CD4-positive, alpha-beta T cell (primary cell): ENCODE measurements around the gene ANKRD16. TPM values are rescaled to one million over a fixed set of nuclear protein-coding genes. Genes with fewer than 3 reads are reported as not detected.

Source experiments
- ATAC-seq: fragments of 200-7000 bp; cut with Tn5 transposase; one replicate; pipeline ENCODE4 v1.10.0; 2022; ENCODE audit warnings: mild to moderate bottlenecking; ENCODE audit not compliant: poor library complexity
- CTCF ChIA-PET: fragments of 350-600 bp; sonication (Branson Sonifier 250); formaldehyde crosslinking; loops from one replicate; lab custom pipeline; 2021; ENCODE audit warnings: antibody characterized with exemption, inconsistent platforms; lab: Charles Lee
- POLR2A ChIA-PET: fragments of 350-600 bp; sonication (Branson Sonifier 250); formaldehyde crosslinking; loops from one replicate; lab custom pipeline; 2021; ENCODE audit warnings: antibody characterized with exemption, inconsistent platforms; lab: Charles Lee
- DNase-seq, 14 experiments: peaks; one replicate each; pipeline ENCODE4 v3.0.0-alpha.2; 2013 to 2020; ENCODE audit warnings: mixed read lengths in 2 of 14
- H3K27ac ChIP-seq, 2 donors: one replicate each; pipeline versions ENCODE4 v1.5.1 to v1.7.0; 2013; ENCODE audit warnings: low read length in 2 of 2, low read depth in 1 of 2, mild to moderate bottlenecking in 1 of 2
- H3K27me3 ChIP-seq, 2 experiments: 1 replicate in 1 of 2; 2 replicates in 1 of 2; pipeline versions ENCODE4 v1.6.1 to v1.7.0; 2013; ENCODE audit warnings: low read length in 2 of 2, control low read depth in 1 of 2, mild to moderate bottlenecking in 1 of 2, moderate library complexity in 1 of 2; ENCODE audit not compliant: insufficient read depth in 2 of 2, control insufficient read depth in 1 of 2
- H3K36me3 ChIP-seq: one replicate; pipeline ENCODE4 v1.6.1; 2013; ENCODE audit warnings: low read length, control low read depth; ENCODE audit not compliant: insufficient read depth
- H3K4me1 ChIP-seq: one replicate; pipeline ENCODE4 v1.6.1; 2013; ENCODE audit warnings: low read length, control low read depth; ENCODE audit not compliant: insufficient read depth
- H3K4me3 ChIP-seq: one replicate; pipeline ENCODE4 v1.5.1; 2013; ENCODE audit warnings: mild to moderate bottlenecking, low read length, moderate library complexity
- H3K9me3 ChIP-seq, 2 experiments: 1 replicate in 1 of 2; 2 replicates in 1 of 2; pipeline versions ENCODE4 v1.6.1 to v1.7.0; 2013; ENCODE audit warnings: low read length in 2 of 2, mild to moderate bottlenecking in 2 of 2, control low read depth in 1 of 2, moderate library complexity in 1 of 2; ENCODE audit not compliant: control insufficient read depth in 1 of 2, insufficient read depth in 1 of 2
- H3K27ac Mint-ChIP-seq: one replicate; pipeline ENCODE4 v1.8.0; 2020; ENCODE audit warnings: mixed read lengths
- H3K27me3 Mint-ChIP-seq: one replicate; pipeline ENCODE4 v1.8.0; 2021; ENCODE audit warnings: mixed read lengths
- H3K36me3 Mint-ChIP-seq: one replicate; pipeline ENCODE4 v1.8.0; 2021; ENCODE audit warnings: low read depth, mixed read lengths
- H3K4me1 Mint-ChIP-seq: one replicate; pipeline ENCODE4 v1.8.0; 2021; ENCODE audit warnings: low read depth, mixed read lengths
- H3K4me3 Mint-ChIP-seq: one replicate; pipeline ENCODE4 v1.8.0; 2020; ENCODE audit warnings: mild to moderate bottlenecking, mixed read lengths
- H3K9me3 Mint-ChIP-seq: one replicate; pipeline ENCODE4 v1.8.0; 2020; ENCODE audit warnings: mixed read lengths
- CTCF ChIP-seq: fragments of 200-600 bp; IDR thresholded peaks from one replicate; pipeline ENCODE4 v1.8.0; 2022; ENCODE audit warnings: antibody characterized with exemption, mild to moderate bottlenecking
- intact Hi-C, 2 experiments: fragments of 100-400 bp; cut with DNase I in 1 of 2; cut with micrococcal nuclease in 1 of 2; formaldehyde crosslinking; loops; one replicate each; pipeline versions ENCODE4 v1.15.1 to v1.9.0; 2023 to 2025; cut with DNase I, micrococcal nuclease
- total RNA-seq, 174 experiments: library from RNA in 2 of 174; stranded (reverse) in 2 of 174; gene quantifications; one replicate each; pipeline ENCODE4 v1.2.3 and lab custom pipeline; 2021 to 2026

The ANKRD16 gene
- total RNA-seq, 2 experiments from 2014 or later = 1.4 to 1.8 TPM

- no peak overlapping the region for H3K4me3 Mint-ChIP-seq
- Histone ChIP-seq H3K36me3 (peaks cover 43% of the 10 kb centered on the region), H3K4me1 (no peaks in the 10 kb centered on the region), H3K4me3 (no peak overlapping the region), H3K9me3 (no peaks in the 10 kb centered on the region), H3K27ac (no peak overlapping the region), H3K27me3 (no peaks in the 10 kb centered on the region)
- no peak for DNase-seq
- peaks cover 59% of the 10 kb centered on the region for H3K36me3 Mint-ChIP-seq
- TF ChIP-seq CTCF = no peak
- H3K4me1 Mint-ChIP-seq = no peaks in the 10 kb centered on the region
- intact Hi-C loops = no loop called here
- no peak overlapping the region for H3K27ac Mint-ChIP-seq
- ChIA-PET POLR2A (no interaction called here), CTCF (interaction anchor here (1.2 kb wide), 1 partner anchor 9 kb away, joined by 3 read pairs; no protein-coding TSS in a partner anchor)
- no peaks in the 10 kb centered on the region for H3K9me3 Mint-ChIP-seq
- H3K27me3 Mint-ChIP-seq = no peaks in the 10 kb centered on the region
- ATAC-seq = no peak
Observed at GRCh38 chr10:5935628-5936027, 45.9 kb upstream of the ANKRD16 start.

- no peaks in the 10 kb centered on the region for H3K9me3 Mint-ChIP-seq
- H3K27me3 ChIP-seq = no peaks in the 10 kb centered on the region
- ChIA-PET POLR2A (no interaction called here), CTCF (no interaction called here)
- peaks cover 75% of the 10 kb centered on the region for H3K36me3 Mint-ChIP-seq
- H3K36me3 ChIP-seq = peaks cover 57% of the 10 kb centered on the region
- no peaks in the 10 kb centered on the region for H3K27me3 Mint-ChIP-seq
- TF ChIP-seq CTCF = no peak
- no peaks in the 10 kb centered on the region for H3K4me1 ChIP-seq
- H3K4me3 Mint-ChIP-seq = no peak overlapping the region
- no peak overlapping the region for H3K4me3 ChIP-seq
- H3K27ac ChIP-seq = no peak overlapping the region
- DNase-seq (no peak), ATAC-seq (no peak)
- H3K4me1 Mint-ChIP-seq = no peaks in the 10 kb centered on the region
- intact Hi-C loops = no loop called here
- H3K9me3 ChIP-seq = no peaks in the 10 kb centered on the region
- H3K27ac Mint-ChIP-seq = no peak overlapping the region
Observed at GRCh38 chr10:5933909-5934546, 44.3 kb upstream of the ANKRD16 start.

- ChIA-PET CTCF (no interaction called here), POLR2A (no interaction called here)
- no peak overlapping the region for H3K27ac Mint-ChIP-seq
- DNase-seq = no peak
- no peaks in the 10 kb centered on the region for H3K9me3 Mint-ChIP-seq
- Histone ChIP-seq H3K36me3 (peaks cover 59% of the 10 kb centered on the region), H3K27ac (no peak overlapping the region), H3K27me3 (no peaks in the 10 kb centered on the region), H3K4me3 (no peak overlapping the region), H3K9me3 (no peaks in the 10 kb centered on the region), H3K4me1 (no peaks in the 10 kb centered on the region)
- H3K27me3 Mint-ChIP-seq = no peaks in the 10 kb centered on the region
- H3K4me3 Mint-ChIP-seq = no peak overlapping the region
- H3K36me3 Mint-ChIP-seq = peaks cover 75% of the 10 kb centered on the region
- TF ChIP-seq CTCF = no peak
- no peak for ATAC-seq
- H3K4me1 Mint-ChIP-seq = no peaks in the 10 kb centered on the region
- intact Hi-C loops = no loop called here
Observed at GRCh38 chr10:5932345-5932744, 42.7 kb upstream of the ANKRD16 start.
